Stimulated activated CD4-positive, alpha-beta T cell treated with anti-CD3 and anti-CD28 coated beads, Interleukin-12 subunit alpha, Interleukin-12 subunit beta, amount 100 ng/mL, for 48 hours (primary cell): ENCODE results near the gene PCDHB3.
"Not testable (repeated sequence)": the region's sequence is repeated elsewhere in the genome, so short reads cannot be mapped to it uniquely, and the experiment has no call there.

ENCODE experiments used
- DNase-seq, 3 donors: peaks; one replicate each; pipeline ENCODE4 v3.0.0-alpha.2; 2020; ENCODE audit warnings: low read depth in 2 of 3, low spot score in 1 of 3

Gene PCDHB3

DNA sequence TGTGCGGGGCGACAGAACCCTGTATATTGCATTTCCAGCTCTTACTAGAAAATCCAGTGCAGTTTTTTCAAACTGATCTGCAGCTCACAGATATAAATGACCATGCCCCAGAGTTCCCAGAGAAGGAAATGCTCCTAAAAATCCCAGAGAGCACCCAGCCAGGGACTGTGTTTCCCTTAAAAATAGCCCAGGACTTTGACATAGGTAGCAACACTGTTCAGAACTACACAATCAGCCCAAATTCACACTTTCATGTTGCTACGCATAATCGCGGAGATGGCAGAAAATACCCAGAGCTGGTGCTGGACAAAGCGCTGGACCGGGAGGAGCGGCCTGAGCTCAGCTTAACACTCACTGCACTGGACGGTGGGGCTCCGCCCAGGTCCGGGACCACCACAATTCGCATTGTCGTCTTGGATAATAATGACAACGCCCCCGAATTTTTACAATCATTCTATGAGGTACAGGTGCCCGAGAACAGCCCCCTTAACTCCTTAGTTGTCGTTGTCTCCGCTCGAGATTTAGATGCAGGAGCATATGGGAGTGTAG is 35.5 kb downstream of the PCDHB3 start:
- no peak for DNase-seq

DNA sequence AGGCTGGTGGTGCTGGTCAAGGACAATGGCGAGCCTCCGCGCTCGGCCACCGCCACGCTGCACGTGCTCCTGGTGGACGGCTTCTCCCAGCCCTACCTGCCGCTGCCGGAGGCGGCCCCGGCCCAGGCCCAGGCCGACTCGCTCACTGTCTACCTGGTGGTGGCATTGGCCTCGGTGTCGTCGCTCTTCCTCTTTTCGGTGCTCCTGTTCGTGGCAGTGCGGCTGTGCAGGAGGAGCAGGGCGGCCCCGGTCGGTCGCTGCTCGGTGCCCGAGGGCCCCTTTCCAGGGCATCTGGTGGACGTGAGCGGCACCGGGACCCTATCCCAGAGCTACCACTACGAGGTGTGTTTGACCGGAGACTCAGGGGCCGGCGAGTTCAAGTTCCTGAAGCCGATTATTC is 37.1 kb downstream of the PCDHB3 start:
- DNase-seq: not testable (repeated sequence)

DNA sequence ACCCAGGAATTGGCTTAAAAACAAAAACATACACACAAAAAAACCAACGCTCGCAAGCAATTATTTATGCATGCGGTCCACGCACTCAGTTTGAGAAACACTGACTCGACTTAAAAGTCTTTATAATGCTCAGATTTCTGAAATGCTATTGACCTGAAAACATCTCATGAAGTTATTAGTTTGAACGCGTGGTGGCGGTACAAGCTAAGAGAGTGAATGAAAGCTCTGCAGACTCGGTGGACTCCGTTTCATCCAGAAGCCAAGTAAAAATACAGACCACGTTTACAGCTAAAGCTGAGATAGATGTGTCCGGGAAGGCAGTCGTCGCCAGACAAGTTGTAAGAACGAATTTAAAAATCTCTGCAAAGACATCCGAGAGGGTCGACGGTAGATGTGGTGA is 49.5 kb downstream of the PCDHB3 start, which contains the start of gene PCDHB6:
PCDHB6 (plus strand) TSS at position 246 of the 400 bp plus-strand sequence. CDS start 201 bp downstream, outside the sequence.
- no peak for DNase-seq

DNA sequence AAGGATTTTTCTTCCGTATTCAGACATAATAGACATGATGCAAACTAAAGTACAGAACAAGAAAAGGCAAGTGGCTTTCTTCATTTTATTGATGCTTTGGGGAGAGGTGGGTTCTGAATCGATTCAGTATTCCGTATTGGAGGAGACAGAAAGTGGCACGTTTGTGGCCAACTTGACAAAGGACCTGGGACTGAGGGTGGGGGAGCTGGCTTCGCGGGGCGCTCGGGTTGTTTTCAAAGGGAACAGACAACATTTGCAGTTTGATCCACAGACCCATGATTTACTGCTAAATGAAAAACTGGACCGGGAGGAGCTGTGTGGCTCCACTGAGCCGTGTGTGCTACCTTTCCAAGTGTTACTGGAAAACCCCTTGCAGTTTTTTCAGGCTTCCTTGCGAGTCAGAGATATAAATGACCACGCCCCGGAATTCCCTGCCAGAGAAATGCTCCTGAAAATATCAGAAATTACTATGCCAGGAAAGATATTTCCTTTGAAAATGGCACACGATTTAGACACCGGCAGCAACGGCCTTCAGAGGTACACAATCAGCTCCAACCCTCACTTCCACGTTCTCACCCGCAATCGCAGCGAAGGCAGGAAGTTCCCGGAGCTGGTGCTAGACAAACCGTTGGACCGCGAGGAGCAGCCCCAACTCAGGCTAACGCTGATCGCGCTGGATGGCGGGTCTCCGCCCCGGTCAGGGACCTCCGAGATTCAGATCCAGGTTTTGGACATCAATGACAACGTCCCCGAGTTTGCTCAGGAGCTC is 50.1 kb downstream of the PCDHB3 start:
- DNase-seq: no peak

DNA sequence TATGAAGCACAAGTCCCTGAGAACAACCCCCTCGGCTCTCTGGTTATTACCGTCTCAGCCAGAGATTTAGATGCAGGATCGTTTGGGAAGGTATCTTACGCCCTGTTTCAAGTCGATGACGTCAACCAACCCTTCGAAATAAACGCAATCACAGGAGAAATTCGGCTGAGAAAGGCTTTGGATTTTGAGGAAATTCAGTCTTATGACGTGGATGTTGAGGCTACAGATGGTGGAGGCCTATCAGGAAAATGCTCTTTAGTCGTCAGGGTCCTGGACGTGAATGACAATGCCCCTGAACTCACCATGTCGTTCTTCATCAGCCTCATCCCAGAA is 50.7 kb downstream of the PCDHB3 start:
- no peak for DNase-seq

DNA sequence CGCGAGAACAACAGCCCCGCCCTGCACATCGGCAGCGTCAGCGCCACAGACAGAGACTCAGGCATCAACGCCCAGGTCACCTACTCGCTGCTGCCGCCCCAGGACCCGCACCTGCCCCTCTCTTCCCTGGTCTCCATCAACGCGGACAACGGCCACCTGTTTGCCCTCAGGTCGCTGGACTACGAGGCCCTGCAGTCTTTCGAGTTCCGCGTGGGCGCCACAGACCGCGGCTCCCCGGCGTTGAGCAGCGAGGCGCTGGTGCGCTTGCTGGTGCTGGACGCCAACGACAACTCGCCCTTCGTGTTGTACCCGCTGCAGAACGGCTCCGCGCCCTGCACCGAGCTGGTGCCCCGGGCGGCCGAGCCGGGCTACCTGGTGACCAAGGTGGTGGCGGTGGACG is 51.4 kb downstream of the PCDHB3 start:
- not testable (repeated sequence) for DNase-seq

DNA sequence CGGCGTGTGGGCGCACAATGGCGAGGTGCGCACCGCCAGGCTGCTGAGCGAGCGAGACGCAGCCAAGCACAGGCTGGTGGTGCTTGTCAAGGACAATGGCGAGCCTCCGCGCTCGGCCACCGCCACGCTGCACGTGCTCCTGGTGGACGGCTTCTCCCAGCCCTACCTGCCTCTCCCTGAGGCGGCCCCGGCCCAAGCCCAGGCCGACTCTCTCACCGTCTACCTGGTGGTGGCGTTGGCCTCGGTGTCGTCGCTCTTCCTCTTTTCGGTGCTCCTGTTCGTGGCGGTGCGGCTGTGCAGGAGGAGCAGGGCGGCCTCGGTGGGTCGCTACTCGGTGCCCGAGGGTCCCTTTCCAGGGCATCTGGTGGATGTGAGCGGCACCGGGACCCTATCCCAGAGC is 51.8 kb downstream of the PCDHB3 start:
- DNase-seq: not testable (repeated sequence)
